H9 (cell line): Measurements from ENCODE around the gene OMD. TPM values are rescaled to one million over a fixed set of nuclear protein-coding genes. Genes with fewer than 3 reads are reported as not detected.

Experiments used
- DNase-seq: peaks from one replicate; pipeline ENCODE4 v3.0.0-alpha.2; 2017
- H2AFZ ChIP-seq: one replicate; pipeline ENCODE4 v1.6.1; 2013; ENCODE audit warnings: mild to moderate bottlenecking, low read length, control low read depth, moderate library complexity
- H2AK5ac ChIP-seq: 2 replicates; pipeline ENCODE4 v1.6.1; 2013; ENCODE audit warnings: low read length, control low read depth, mixed read lengths; ENCODE audit not compliant: insufficient read length
- H2BK120ac ChIP-seq: one replicate; pipeline ENCODE4 v1.6.1; 2013; ENCODE audit warnings: low read depth, mild to moderate bottlenecking, low read length, control low read depth, inconsistent platforms; ENCODE audit not compliant: poor library complexity, severe bottlenecking
- H2BK12ac ChIP-seq: 2 replicates; pipeline ENCODE4 v1.6.1; 2013; ENCODE audit warnings: low read length, control low read depth, mixed read lengths, low read depth; ENCODE audit not compliant: insufficient read length
- H2BK15ac ChIP-seq: 2 replicates; pipeline ENCODE4 v1.6.1; 2013; ENCODE audit warnings: low read depth, low read length, control low read depth
- H2BK20ac ChIP-seq: one replicate; pipeline ENCODE4 v1.6.1; 2013; ENCODE audit warnings: low read depth, mild to moderate bottlenecking, low read length, control low read depth, inconsistent platforms; ENCODE audit not compliant: poor library complexity, severe bottlenecking
- H2BK5ac ChIP-seq: 2 replicates; pipeline ENCODE4 v1.6.1; 2013; ENCODE audit warnings: low read length, control low read depth, mixed read lengths; ENCODE audit not compliant: insufficient read length
- H3K14ac ChIP-seq: 2 replicates; pipeline ENCODE4 v1.6.1; 2013; ENCODE audit warnings: low read length, control low read depth; ENCODE audit not compliant: insufficient read depth
- H3K18ac ChIP-seq: 2 replicates; pipeline ENCODE4 v1.6.1; 2013; ENCODE audit warnings: low read depth, mild to moderate bottlenecking, mixed read lengths, low read length, control low read depth; ENCODE audit not compliant: insufficient read length
- H3K23ac ChIP-seq: 2 replicates; pipeline ENCODE4 v1.6.1; 2013; ENCODE audit warnings: low read length, control low read depth, mixed read lengths, low read depth; ENCODE audit not compliant: insufficient read length
- H3K23me2 ChIP-seq: 2 replicates; pipeline ENCODE4 v1.6.1; 2013; ENCODE audit warnings: low read depth, mild to moderate bottlenecking, mixed read lengths, low read length, control low read depth; ENCODE audit not compliant: insufficient read length, poor library complexity, severe bottlenecking
- H3K27ac ChIP-seq: 2 replicates; pipeline ENCODE4 v1.5.1; 2013; ENCODE audit warnings: low read length, control low read depth, mixed read lengths, low read depth; ENCODE audit not compliant: insufficient read length
- H3K27me3 ChIP-seq: 2 replicates; pipeline ENCODE4 v1.6.1; 2013; ENCODE audit warnings: low read length, control low read depth, inconsistent platforms; ENCODE audit not compliant: insufficient read depth
- H3K4ac ChIP-seq: 2 replicates; pipeline ENCODE4 v1.6.1; 2013; ENCODE audit warnings: low read depth, mild to moderate bottlenecking, control low read depth, inconsistent platforms, low read length, moderate library complexity
- H3K4me1 ChIP-seq: 2 replicates; pipeline ENCODE4 v1.6.1; 2013; ENCODE audit warnings: low read length, control low read depth, inconsistent platforms; ENCODE audit not compliant: insufficient read depth
- H3K4me2 ChIP-seq: 2 replicates; pipeline ENCODE4 v1.6.1; 2013; ENCODE audit warnings: low read length, control low read depth, mixed read lengths; ENCODE audit not compliant: insufficient read length, insufficient read depth
- H3K56ac ChIP-seq: 2 replicates; pipeline ENCODE4 v1.6.1; 2013; ENCODE audit warnings: low read depth, mild to moderate bottlenecking, mixed read lengths, low read length, control low read depth; ENCODE audit not compliant: insufficient read length
- H3K79me1 ChIP-seq: 2 replicates; pipeline ENCODE4 v1.6.1; 2013; ENCODE audit warnings: low read depth, mild to moderate bottlenecking, moderate library complexity, low read length, control low read depth, inconsistent platforms; ENCODE audit not compliant: insufficient read depth, poor library complexity, severe bottlenecking
- H3K79me2 ChIP-seq: 2 replicates; pipeline ENCODE4 v1.6.1; 2013; ENCODE audit warnings: low read length, control low read depth, inconsistent platforms; ENCODE audit not compliant: insufficient read depth
- H3K9ac ChIP-seq: 2 replicates; pipeline ENCODE4 v1.6.1; 2013; ENCODE audit warnings: low read length, control low read depth, mixed read lengths; ENCODE audit not compliant: insufficient read length; ENCODE audit errors: extremely low read depth
- H3K9me3 ChIP-seq: one replicate; pipeline ENCODE4 v1.6.1; 2013; ENCODE audit warnings: low read depth, low read length, inconsistent platforms; ENCODE audit not compliant: control insufficient read depth
- H3T11ph ChIP-seq: one replicate; pipeline ENCODE4 v1.6.1; 2013; ENCODE audit warnings: mild to moderate bottlenecking, low read length, control low read depth, inconsistent platforms
- H4K20me1 ChIP-seq: one replicate; pipeline ENCODE4 v1.6.1; 2013; ENCODE audit not compliant: control insufficient read depth, insufficient read length, insufficient read depth
- H4K5ac ChIP-seq: 2 replicates; pipeline ENCODE4 v1.6.1; 2013; ENCODE audit warnings: low read depth, mild to moderate bottlenecking, mixed read lengths, low read length, control low read depth; ENCODE audit not compliant: insufficient read length
- H4K8ac ChIP-seq: replicated peaks from 2 replicates; pipeline ENCODE4 v1.6.1; 2013; ENCODE audit warnings: low read length, control low read depth, mixed read lengths, low read depth; ENCODE audit not compliant: insufficient read length
- H4K91ac ChIP-seq: 2 replicates; pipeline ENCODE4 v1.6.1; 2013; ENCODE audit warnings: low read depth, mild to moderate bottlenecking, moderate library complexity, mixed read lengths, low read length, control low read depth; ENCODE audit not compliant: insufficient read length
- H3K27ac Mint-ChIP-seq, 3 experiments: 2 replicates in 2 of 3; 3 replicates in 1 of 3; pipeline ENCODE4 v1.8.0; 2020 to 2021; ENCODE audit warnings: mixed read lengths in 3 of 3, mild to moderate bottlenecking in 1 of 3, moderate library complexity in 1 of 3
- H3K27me3 Mint-ChIP-seq: 2 replicates; pipeline ENCODE4 v1.8.0; 2021; ENCODE audit warnings: low read depth, mild to moderate bottlenecking, moderate library complexity, mixed read lengths
- H3K36me3 Mint-ChIP-seq, 3 experiments: 2 replicates in 2 of 3; 3 replicates in 1 of 3; pipeline ENCODE4 v1.8.0; 2020 to 2021; ENCODE audit warnings: low read depth in 3 of 3, mixed read lengths in 3 of 3; ENCODE audit not compliant: insufficient read depth in 1 of 3
- H3K4me1 Mint-ChIP-seq, 2 experiments: 2 replicates each; pipeline ENCODE4 v1.8.0; 2020; ENCODE audit warnings: mixed read lengths in 2 of 2
- H3K4me3 Mint-ChIP-seq, 2 experiments: 2 replicates in 1 of 2; 3 replicates in 1 of 2; pipeline ENCODE4 v1.8.0; 2020 to 2021; ENCODE audit warnings: mild to moderate bottlenecking in 2 of 2, mixed read lengths in 2 of 2, moderate library complexity in 1 of 2
- H3K9me3 Mint-ChIP-seq, 2 experiments: 2 replicates in 1 of 2; 3 replicates in 1 of 2; pipeline ENCODE4 v1.8.0; 2020; ENCODE audit warnings: mild to moderate bottlenecking in 2 of 2, mixed read lengths in 2 of 2, moderate library complexity in 1 of 2
- CTCF ChIP-seq: fragments of 200-600 bp; sonication (generic); conservative IDR thresholded peaks from 3 replicates; pipeline ENCODE4 v1.8.0; 2021; ENCODE audit warnings: antibody characterized with exemption, mild to moderate bottlenecking
- WGBS: extraction: QIAGEN DNeasy Blood & Tissue Kit; methylation state at CpG from one replicate; pipeline ENCODE4 v1.1.7; 2013; ENCODE audit warnings: missing lambda C conversion rate, low lambda C conversion rate, mixed read lengths; ENCODE audit not compliant: insufficient read length; ENCODE audit errors: extremely low coverage; 5-methylcytosine and 5-hydroxymethylcytosine counted together
- total RNA-seq: library from RNA; stranded (reverse); gene quantifications from 2 replicates; pipeline ENCODE4 v1.2.1, GENCODE V29; 2021

OMD gene
- total RNA-seq, 1 experiment from 2014 or later: not detected

GRCh38 chr9:92402360-92402759, 21.9 kb downstream of the OMD start:
- H4K91ac ChIP-seq: no peak overlapping the region
- WGBS: no CpG with 5 or more reads among the region's 1 CpG
- H3K4me2 ChIP-seq: no peak overlapping the region
- no peak overlapping the region for H3K56ac ChIP-seq
- no peaks in the 10 kb centered on the region for H3K79me1 ChIP-seq
- H3K18ac ChIP-seq: no peak overlapping the region
- no peak overlapping the region for H3T11ph ChIP-seq
- no peak overlapping the region for H4K8ac ChIP-seq
- H2AK5ac ChIP-seq: no peak overlapping the region
- H3K9me3 Mint-ChIP-seq: peaks cover 4 to 6% of the 10 kb centered on the region in 2 experiments; a peak in 3 of 5 replicates
- H4K5ac ChIP-seq: no peak overlapping the region
- H2BK20ac ChIP-seq: no peak overlapping the region
- no peaks in the 10 kb centered on the region for H3K36me3 Mint-ChIP-seq
- no peak overlapping the region for H2AFZ ChIP-seq
- H2BK12ac ChIP-seq: no peak overlapping the region
- DNase-seq: no peak
- H3K23ac ChIP-seq: no peak overlapping the region
- no peaks in the 10 kb centered on the region for H3K4me1 ChIP-seq
- H3K27ac ChIP-seq: no peak overlapping the region
- H3K14ac ChIP-seq: no peak overlapping the region
- no peak overlapping the region for H2BK5ac ChIP-seq
- no peaks in the 10 kb centered on the region for H3K79me2 ChIP-seq
- H3K4me1 Mint-ChIP-seq: 0 out of 4 replicates have a peak, but pooled peaks cover 0 to 3% of the 10 kb centered on the region in 2 experiments
- H3K4ac ChIP-seq: no peak overlapping the region
- H3K27me3 Mint-ChIP-seq: no peaks in the 10 kb centered on the region
- H3K27me3 ChIP-seq: no peaks in the 10 kb centered on the region
- no peak overlapping the region for H3K9ac ChIP-seq
- no peaks in the 10 kb centered on the region for H3K23me2 ChIP-seq
- H2BK120ac ChIP-seq: no peak overlapping the region
- no peaks in the 10 kb centered on the region for H3K9me3 ChIP-seq
- no peak overlapping the region for H3K4me3 Mint-ChIP-seq
- no peaks in the 10 kb centered on the region for H4K20me1 ChIP-seq
- no peak overlapping the region for H3K27ac Mint-ChIP-seq
- no peak overlapping the region for H2BK15ac ChIP-seq
- TF ChIP-seq CTCF: no peak
